ENCODE data around the gene CCRL2.

GRCh38 chr3:46393011-46393410, 14.0 kb upstream of the CCRL2 start:
- TF ChIP-seq, protein P1, sequence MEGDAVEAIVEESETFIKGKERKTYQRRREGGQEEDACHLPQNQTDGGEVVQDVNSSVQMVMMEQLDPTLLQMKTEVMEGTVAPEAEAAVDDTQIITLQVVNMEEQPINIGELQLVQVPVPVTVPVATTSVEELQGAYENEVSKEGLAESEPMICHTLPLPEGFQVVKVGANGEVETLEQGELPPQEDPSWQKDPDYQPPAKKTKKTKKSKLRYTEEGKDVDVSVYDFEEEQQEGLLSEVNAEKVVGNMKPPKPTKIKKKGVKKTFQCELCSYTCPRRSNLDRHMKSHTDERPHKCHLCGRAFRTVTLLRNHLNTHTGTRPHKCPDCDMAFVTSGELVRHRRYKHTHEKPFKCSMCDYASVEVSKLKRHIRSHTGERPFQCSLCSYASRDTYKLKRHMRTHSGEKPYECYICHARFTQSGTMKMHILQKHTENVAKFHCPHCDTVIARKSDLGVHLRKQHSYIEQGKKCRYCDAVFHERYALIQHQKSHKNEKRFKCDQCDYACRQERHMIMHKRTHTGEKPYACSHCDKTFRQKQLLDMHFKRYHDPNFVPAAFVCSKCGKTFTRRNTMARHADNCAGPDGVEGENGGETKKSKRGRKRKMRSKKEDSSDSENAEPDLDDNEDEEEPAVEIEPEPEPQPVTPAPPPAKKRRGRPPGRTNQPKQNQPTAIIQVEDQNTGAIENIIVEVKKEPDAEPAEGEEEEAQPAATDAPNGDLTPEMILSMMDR (IDR thresholded peaks at IDR 0.05): no peak
- no peak for TF ChIP-seq EZH2phosphoT487 (IDR thresholded peaks at IDR 0.05)

Measured in neural progenitor cell (in vitro differentiated cells).